RWPE1 (cell line): ENCODE results near the gene HECA.

ENCODE experiments used
- CTCF ChIA-PET: fragments of 350-600 bp; sonication (Branson Sonifier 250); formaldehyde crosslinking; extraction: SDS; loops from one replicate; lab custom pipeline; 2021; lab: Yijun Ruan, JAX
- POLR2A ChIA-PET: fragments of 400-600 bp; formaldehyde crosslinking; extraction: SDS; loops from one replicate; lab custom pipeline; 2020; ENCODE audit warnings: antibody characterized with exemption; ENCODE audit not compliant: low non-redundant PET; lab: Yijun Ruan, JAX
- DNase-seq: peaks from one replicate; pipeline ENCODE4 v3.0.0; 2012; ENCODE audit warnings: low spot score
- H3K27ac ChIP-seq: fragments of 450-650 bp; 2 replicates; pipeline ENCODE4 v1.5.1; 2017
- TF ChIP-seq, protein P1 (sequence below): fragments of 450-650 bp; conservative IDR thresholded peaks from 2 replicates; pipeline ENCODE4 v1.5.1; 2017; ENCODE audit warnings: low read depth, mild to moderate bottlenecking

HECA gene

DNA sequence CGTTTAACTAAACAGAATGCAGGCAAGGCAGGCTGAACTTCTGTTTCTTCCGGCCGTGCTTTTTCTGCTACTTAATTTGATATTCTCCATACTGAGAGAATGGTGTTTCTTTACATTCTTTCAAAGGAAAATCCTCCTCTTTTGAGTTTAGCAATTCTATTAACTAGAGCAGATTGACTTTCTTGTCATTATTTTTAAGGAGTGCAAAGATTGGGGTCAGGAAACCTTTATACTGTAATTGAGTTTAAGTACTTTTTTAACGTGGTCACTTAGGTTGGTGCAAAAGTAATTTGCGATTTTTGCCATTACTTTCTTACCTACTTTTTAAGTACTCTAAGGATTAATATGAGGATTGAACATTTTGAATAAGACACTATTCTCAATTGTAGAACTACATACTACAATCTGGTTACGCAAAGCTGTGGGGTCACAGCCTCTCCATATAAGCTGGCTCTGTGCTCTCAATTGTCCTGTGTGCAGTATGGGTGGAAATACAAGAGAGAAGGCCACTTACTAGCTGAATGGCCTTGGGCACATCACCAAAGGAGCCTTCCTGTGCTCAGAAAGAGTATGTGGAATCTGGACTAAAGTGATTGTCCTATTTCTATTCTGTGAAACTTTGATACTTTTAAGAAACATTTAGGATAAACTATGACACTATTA is 16.7 kb downstream of the HECA start:
- CTCF ChIA-PET: no interaction called here
- no peak for DNase-seq
- POLR2A ChIA-PET: interaction anchor here (0.5 kb wide), 1 partner anchor 14 kb away, joined by 3 read pairs; no protein-coding TSS in a partner anchor
- TF ChIP-seq, protein P1, sequence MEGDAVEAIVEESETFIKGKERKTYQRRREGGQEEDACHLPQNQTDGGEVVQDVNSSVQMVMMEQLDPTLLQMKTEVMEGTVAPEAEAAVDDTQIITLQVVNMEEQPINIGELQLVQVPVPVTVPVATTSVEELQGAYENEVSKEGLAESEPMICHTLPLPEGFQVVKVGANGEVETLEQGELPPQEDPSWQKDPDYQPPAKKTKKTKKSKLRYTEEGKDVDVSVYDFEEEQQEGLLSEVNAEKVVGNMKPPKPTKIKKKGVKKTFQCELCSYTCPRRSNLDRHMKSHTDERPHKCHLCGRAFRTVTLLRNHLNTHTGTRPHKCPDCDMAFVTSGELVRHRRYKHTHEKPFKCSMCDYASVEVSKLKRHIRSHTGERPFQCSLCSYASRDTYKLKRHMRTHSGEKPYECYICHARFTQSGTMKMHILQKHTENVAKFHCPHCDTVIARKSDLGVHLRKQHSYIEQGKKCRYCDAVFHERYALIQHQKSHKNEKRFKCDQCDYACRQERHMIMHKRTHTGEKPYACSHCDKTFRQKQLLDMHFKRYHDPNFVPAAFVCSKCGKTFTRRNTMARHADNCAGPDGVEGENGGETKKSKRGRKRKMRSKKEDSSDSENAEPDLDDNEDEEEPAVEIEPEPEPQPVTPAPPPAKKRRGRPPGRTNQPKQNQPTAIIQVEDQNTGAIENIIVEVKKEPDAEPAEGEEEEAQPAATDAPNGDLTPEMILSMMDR: no peak
- no peak overlapping the region for H3K27ac ChIP-seq

DNA sequence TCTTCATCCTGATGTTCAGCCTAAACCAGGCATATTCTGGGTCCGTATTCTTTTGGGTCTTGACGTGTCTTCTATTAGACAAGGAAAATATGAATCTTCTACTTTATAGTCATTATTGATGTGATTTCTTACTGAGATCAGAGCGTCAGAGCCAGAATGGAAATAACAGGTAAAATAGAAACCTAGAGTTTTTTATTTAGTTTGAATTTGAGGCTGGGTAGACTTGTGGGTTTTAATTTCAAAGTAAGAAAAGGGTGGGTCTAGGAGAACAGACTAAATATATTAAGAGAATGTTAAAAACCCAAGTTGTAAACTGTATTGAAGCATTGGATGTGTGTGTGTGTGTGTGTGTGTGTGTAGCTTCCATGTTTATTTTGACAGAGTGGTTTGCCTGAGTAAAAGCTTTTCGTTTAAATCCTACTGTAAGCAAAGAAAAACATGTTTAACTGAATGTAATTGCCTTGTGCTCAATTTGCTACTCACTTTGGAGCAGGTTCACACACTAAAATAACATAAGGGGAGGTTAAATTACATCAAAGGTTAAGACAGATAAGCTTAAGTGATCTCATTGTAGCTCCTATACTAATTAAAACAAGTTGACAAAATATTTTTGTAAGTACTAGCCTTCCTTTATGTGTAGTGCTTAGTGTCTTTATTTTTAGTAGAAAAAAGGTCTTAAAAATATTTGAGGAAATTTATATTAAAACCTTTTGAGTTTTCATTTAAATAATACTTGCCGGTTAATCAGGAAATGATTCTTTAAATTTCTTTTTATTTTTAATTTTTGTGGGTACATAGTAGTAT is 17.4 kb downstream of the HECA start:
- DNase-seq: no peak
- CTCF ChIA-PET: no interaction called here
- no peak overlapping the region for H3K27ac ChIP-seq
- POLR2A ChIA-PET: interaction anchor here (0.5 kb wide), 1 partner anchor 14 kb away, joined by 3 read pairs; no protein-coding TSS in a partner anchor
- TF ChIP-seq, protein P1: no peak

DNA sequence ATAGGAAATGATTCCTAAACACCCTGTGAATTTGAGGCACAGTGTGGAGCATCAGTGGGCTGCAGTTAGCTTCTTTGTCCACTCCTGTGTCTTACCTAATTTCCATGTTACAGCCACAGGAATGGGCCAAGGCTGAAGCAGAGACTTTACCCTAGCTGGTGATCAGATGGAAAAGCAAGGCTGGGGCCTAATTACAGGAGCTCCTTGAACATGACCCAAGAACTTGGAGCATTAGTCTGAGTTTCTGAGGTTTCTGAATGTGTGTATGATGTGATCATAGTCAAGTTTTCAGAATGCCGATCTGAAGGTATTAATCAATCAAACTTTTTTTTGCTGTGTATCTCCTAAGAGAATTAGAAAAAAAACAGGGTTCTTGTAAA is 18.0 kb downstream of the HECA start:
- DNase-seq: no peak
- CTCF ChIA-PET: no interaction called here
- TF ChIP-seq, protein P1: no peak
- POLR2A ChIA-PET: no interaction called here
- H3K27ac ChIP-seq: no peak overlapping the region

DNA sequence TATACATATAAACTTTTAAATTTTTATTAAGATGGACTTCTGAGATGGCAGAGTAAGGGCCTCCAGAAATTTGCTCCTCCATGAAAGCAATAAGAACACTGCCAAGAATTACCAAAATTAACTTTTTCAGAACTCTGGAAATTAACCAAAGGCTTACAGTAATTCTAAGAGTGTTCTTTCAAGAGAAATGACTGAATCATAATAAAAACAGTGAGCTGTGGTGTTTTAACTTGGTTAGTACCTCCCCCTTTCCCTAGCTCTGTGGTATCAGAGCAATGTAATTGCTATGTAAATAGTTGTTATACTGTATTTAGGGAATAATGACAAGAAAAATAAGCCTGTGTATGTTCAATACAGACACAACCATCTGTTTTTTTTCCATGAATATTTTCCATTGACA is 19.0 kb downstream of the HECA start:
- TF ChIP-seq, protein P1: no peak
- no peak for DNase-seq
- ChIA-PET CTCF (interaction anchor here (0.7 kb wide), 1 partner anchor 8 kb away, joined by 3 read pairs; no protein-coding TSS in a partner anchor), POLR2A (no interaction called here)
- H3K27ac ChIP-seq: no peak overlapping the region

DNA sequence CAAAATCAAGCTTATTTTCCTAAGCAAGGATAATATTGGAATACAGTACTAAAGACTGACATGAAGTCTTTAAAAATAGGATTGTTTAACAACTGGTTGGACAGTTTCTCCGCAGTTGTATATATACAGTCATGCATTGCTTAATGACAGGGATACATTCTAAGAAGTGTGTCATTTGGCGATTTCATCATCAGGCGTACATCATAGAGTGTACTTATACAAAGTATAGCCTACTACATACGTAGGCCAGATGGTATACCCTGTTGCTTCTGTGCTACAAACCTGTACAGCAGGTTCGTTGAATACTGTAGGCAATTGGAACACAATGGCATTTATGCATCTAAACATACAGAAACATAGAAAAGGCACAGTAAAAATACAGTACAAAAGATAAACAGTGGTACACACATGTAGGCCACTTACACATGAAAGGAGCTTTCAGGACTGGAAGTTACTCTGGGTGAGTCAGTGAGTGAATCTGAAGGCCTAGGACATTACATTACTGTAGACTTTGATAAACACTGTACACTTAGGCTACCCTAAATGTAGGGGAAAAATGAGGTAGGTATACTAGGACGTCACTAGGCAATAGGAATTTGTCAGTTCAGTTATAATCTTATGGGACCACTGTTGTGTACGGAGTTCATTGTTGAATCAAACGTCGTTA is 20.1 kb downstream of the HECA start:
- DNase-seq: no peak
- TF ChIP-seq, protein P1: no peak
- no peak overlapping the region for H3K27ac ChIP-seq
- ChIA-PET POLR2A (no interaction called here), CTCF (no interaction called here)

DNA sequence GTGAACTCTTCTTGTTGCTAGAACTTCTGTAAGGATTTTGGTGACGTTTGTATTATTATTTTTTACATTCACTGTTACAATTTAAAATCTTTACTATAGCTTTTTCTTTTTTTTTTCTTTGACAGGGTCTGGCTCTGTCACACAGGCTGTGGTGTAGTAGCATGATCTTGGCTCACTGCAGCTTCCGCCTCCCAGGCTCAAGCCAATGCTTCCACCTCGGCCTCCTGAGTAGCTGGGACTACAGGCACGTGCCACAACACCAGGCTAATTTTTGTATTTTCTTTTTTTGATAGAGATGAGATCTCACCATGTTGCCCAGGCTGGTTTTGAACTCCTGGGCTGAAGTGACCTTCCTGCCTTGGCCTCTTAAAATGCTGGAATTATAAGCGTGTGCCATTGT is 21.2 kb downstream of the HECA start:
- ChIA-PET CTCF (interaction anchor here (0.6 to 0.7 kb wide), 2 partner anchors 19 to 38 kb away, joined by 3 read pairs; no protein-coding TSS in a partner anchor), POLR2A (no interaction called here)
- H3K27ac ChIP-seq: no peak overlapping the region
- DNase-seq: no peak
- TF ChIP-seq, protein P1: no peak
